Panc1 (cell line): ENCODE results near the gene ZFHX3.

ENCODE experiments used
- POLR2AphosphoS5 ChIP-seq: IDR thresholded peaks from 2 replicates; pipeline ENCODE4 v1.6.1; 2012; ENCODE audit warnings: mild to moderate bottlenecking, low read depth, low read length, moderate library complexity
- REST ChIP-seq, 2 experiments: IDR thresholded peaks; 2 replicates each; pipeline ENCODE4 v1.6.1; 2011 to 2012; ENCODE audit warnings: low read depth in 2 of 2, control low read depth in 1 of 2, low read length in 1 of 2, mild to moderate bottlenecking in 1 of 2, moderate library complexity in 1 of 2; ENCODE audit not compliant: insufficient read depth in 1 of 2
- SIN3A ChIP-seq: IDR thresholded peaks from 2 replicates; pipeline ENCODE4 v1.6.1; 2012; ENCODE audit warnings: low read depth, mild to moderate bottlenecking, low read length, moderate library complexity, borderline replicate concordance; ENCODE audit not compliant: insufficient read depth
- TCF7L2 ChIP-seq: IDR thresholded peaks from 2 replicates; pipeline ENCODE4 v1.6.1; 2011; ENCODE audit warnings: mild to moderate bottlenecking, low read depth, low read length, inconsistent platforms
- TF ChIP-seq, protein P1 (sequence below): fragments of 450-650 bp; IDR thresholded peaks from 2 replicates; pipeline ENCODE4 v1.5.1; 2017; ENCODE audit warnings: mild to moderate bottlenecking

DNA sequence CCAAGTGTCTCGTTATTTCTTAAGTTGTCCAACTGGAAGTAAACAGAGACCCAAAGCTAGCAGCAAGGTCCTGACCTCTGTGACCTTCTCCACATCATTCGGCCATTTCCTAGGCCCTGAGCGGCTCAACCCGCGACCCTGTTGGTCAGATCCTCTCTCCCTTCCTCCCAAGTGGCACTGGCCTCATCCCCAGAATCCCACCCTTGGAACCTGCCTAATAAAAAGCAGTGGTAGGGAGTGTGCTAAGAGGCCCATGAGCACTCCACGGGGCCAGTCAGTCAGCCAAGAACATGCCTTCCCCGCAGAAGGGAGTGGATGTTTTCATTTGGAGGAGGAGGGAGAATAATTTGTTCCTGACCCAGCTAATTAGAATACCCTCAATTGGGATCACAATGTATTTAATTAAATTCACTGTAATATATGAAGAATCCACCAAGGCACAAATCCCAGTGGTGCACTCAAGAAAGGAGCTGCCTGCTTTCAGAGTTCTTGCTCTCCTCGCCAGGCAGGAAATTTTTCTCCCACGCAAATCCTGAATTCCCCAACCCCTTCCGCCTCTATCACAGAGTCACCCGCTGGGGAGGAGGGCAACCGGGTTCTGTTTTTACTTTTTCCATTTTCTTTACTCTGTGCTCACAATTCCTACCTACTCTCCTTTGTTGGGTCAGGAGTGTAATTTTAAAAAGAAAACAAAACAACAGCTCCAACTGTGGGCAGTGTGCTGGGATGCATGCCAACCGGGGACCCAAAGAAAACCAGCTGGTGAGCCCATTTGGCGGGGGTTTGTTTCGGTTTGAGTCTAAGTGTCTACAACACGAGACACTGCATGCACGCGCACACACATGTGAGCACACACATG, 153.4 kb downstream of the ZFHX3 start:
- TF ChIP-seq POLR2AphosphoS5 (no peak), SIN3A (no peak), REST (IDR thresholded peaks at IDR 0.05; ENCODE audit: insufficient read depth in 1 of 2, low read depth in 2 of 2, low read length in 1 of 2) (no peak), TCF7L2 (no peak)
- TF ChIP-seq, protein P1, sequence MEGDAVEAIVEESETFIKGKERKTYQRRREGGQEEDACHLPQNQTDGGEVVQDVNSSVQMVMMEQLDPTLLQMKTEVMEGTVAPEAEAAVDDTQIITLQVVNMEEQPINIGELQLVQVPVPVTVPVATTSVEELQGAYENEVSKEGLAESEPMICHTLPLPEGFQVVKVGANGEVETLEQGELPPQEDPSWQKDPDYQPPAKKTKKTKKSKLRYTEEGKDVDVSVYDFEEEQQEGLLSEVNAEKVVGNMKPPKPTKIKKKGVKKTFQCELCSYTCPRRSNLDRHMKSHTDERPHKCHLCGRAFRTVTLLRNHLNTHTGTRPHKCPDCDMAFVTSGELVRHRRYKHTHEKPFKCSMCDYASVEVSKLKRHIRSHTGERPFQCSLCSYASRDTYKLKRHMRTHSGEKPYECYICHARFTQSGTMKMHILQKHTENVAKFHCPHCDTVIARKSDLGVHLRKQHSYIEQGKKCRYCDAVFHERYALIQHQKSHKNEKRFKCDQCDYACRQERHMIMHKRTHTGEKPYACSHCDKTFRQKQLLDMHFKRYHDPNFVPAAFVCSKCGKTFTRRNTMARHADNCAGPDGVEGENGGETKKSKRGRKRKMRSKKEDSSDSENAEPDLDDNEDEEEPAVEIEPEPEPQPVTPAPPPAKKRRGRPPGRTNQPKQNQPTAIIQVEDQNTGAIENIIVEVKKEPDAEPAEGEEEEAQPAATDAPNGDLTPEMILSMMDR, result no peak
